OCI-LY1 (cell line): ENCODE results near the gene CAPRIN1.

Experiments
- H2AFZ ChIP-seq: fragments of 200-600 bp; sonication (generic), shearing (Covaris generic); 2 replicates; pipeline ENCODE4 v1.6.0; 2014; ENCODE audit warnings: antibody characterized with exemption, mild to moderate bottlenecking, low read length
- H3F3A ChIP-seq: fragments of 200-600 bp; sonication (generic), shearing (Covaris generic); 2 replicates; pipeline ENCODE4 v1.6.0; 2014; ENCODE audit warnings: mild to moderate bottlenecking, antibody characterized with exemption, low read length, moderate library complexity; ENCODE audit not compliant: insufficient read depth
- H3K27ac ChIP-seq: fragments of 200-600 bp; sonication (generic); 2 replicates; pipeline ENCODE4 v1.5.1; 2014; ENCODE audit warnings: low read length, mixed run types, mild to moderate bottlenecking, low read depth; ENCODE audit not compliant: poor library complexity, severe bottlenecking
- H3K27me3 ChIP-seq: fragments of 200-600 bp; sonication (generic); 2 replicates; pipeline ENCODE4 v1.6.0; 2014; ENCODE audit warnings: antibody characterized with exemption, mild to moderate bottlenecking, low read length, moderate library complexity; ENCODE audit not compliant: insufficient read depth
- H3K36me3 ChIP-seq: fragments of 200-600 bp; sonication (generic); 2 replicates; pipeline ENCODE4 v1.6.1; 2014; ENCODE audit warnings: mild to moderate bottlenecking, antibody characterized with exemption, low read length, moderate library complexity, mixed read lengths; ENCODE audit not compliant: insufficient read depth
- H3K4me1 ChIP-seq: fragments of 200-600 bp; sonication (generic); 2 replicates; pipeline ENCODE4 v1.5.1; 2014; ENCODE audit warnings: mild to moderate bottlenecking, low read length, moderate library complexity; ENCODE audit not compliant: insufficient read depth, severe bottlenecking
- H3K4me2 ChIP-seq: fragments of 200-600 bp; sonication (generic), shearing (Covaris generic); 2 replicates; pipeline ENCODE4 v1.6.1; 2014; ENCODE audit warnings: low read length
- H3K4me3 ChIP-seq: fragments of 200-600 bp; sonication (generic); 2 replicates; pipeline ENCODE4 v1.5.1; 2014; ENCODE audit warnings: low read length, low read depth, mild to moderate bottlenecking, mixed read lengths; ENCODE audit not compliant: poor library complexity, severe bottlenecking
- H3K79me2 ChIP-seq: fragments of 200-600 bp; shearing (Covaris generic); 2 replicates; pipeline ENCODE4 v1.6.1; 2016; ENCODE audit warnings: mixed run types, low read length, mixed read lengths; ENCODE audit not compliant: insufficient read depth
- H3K9ac ChIP-seq: fragments of 200-600 bp; sonication (generic), shearing (Covaris generic); 2 replicates; pipeline ENCODE4 v1.6.1; 2014; ENCODE audit warnings: mild to moderate bottlenecking, low read length, mixed read lengths
- H3K9me2 ChIP-seq: fragments of 200-600 bp; sonication (generic), shearing (Covaris generic); 2 replicates; pipeline ENCODE4 v1.6.1; 2014; ENCODE audit warnings: low read depth, mild to moderate bottlenecking, low read length, mixed read lengths
- H3K9me3 ChIP-seq: fragments of 200-600 bp; shearing (Covaris generic); 2 replicates; pipeline ENCODE4 v1.6.1; 2014; ENCODE audit warnings: low read length, mixed read lengths
- H4K20me1 ChIP-seq: fragments of 200-600 bp; sonication (generic), shearing (Covaris generic); 2 replicates; pipeline ENCODE4 v1.6.0; 2016; ENCODE audit warnings: mild to moderate bottlenecking, low read length; ENCODE audit not compliant: insufficient read depth
- CTCF ChIP-seq: fragments of 200-600 bp; sonication (generic), shearing (Covaris generic); IDR thresholded peaks from 2 replicates; pipeline ENCODE4 v1.5.1; 2017; ENCODE audit warnings: mild to moderate bottlenecking, antibody characterized with exemption, low read length, moderate library complexity, mixed read lengths
- EZH2 ChIP-seq: fragments of 200-600 bp; sonication (generic), shearing (Covaris generic); IDR thresholded peaks from 2 replicates; pipeline ENCODE4 v1.8.0; 2017; ENCODE audit warnings: borderline replicate concordance, mixed run types, mild to moderate bottlenecking, antibody characterized with exemption, low read length, moderate library complexity, mixed read lengths

The CAPRIN1 gene

GRCh38 chr11:34105079-34105956, 53.8 kb downstream of the CAPRIN1 start, which contains the start of gene NAT10:
Gene NAT10, plus strand, starts transcription at chr11:34105629. Its CDS starts 2,597 bp downstream, at chr11:34108226.
- Histone ChIP-seq H3K9me3 (no peaks in the 10 kb centered on the region), H3K9ac (peak within 1 kb of the TSS; percentile 89), H4K20me1 (no peaks in the 10 kb centered on the region), H3K4me3 (peak within 1 kb of the TSS; percentile 74), H3K36me3 (peaks cover 50% of the 10 kb centered on the region), H3K27ac (peak within 1 kb of the TSS; percentile 83), H3K27me3 (no peaks in the 10 kb centered on the region), H2AFZ (no peak within 1 kb of the TSS), H3K4me1 (peaks cover 33% of the 10 kb centered on the region), H3K4me2 (peak within 1 kb of the TSS; percentile 91), H3K79me2 (peaks cover 27% of the 10 kb centered on the region), H3F3A (peaks cover 12% of the 10 kb centered on the region; the same call in 1 of the 2 replicates), H3K9me2 (no peaks in the 10 kb centered on the region)
- TF ChIP-seq CTCF (no peak; the same call in 1 of the 2 replicates), EZH2 (no peak)

GRCh38 chr11:34105957-34106504, 54.5 kb downstream of the CAPRIN1 start:
- H3K9me2 ChIP-seq = no peaks in the 10 kb centered on the region
- no peaks in the 10 kb centered on the region for H3K27me3 ChIP-seq
- H3K4me3 ChIP-seq = peak overlapping the region; percentile 74
- TF ChIP-seq EZH2 = no peak
- TF ChIP-seq CTCF = no peak
- no peak overlapping the region for H2AFZ ChIP-seq
- H3K9me3 ChIP-seq = no peaks in the 10 kb centered on the region
- H3K9ac ChIP-seq = peak overlapping the region; percentile 89
- peak overlapping the region; percentile 45 for H3K27ac ChIP-seq
- peak overlapping the region; percentile 91 for H3K4me2 ChIP-seq
- H3K36me3 ChIP-seq = peaks cover 51% of the 10 kb centered on the region
- H3F3A ChIP-seq = peaks cover 11% of the 10 kb centered on the region; the same call in 1 of the 2 replicates
- H3K4me1 ChIP-seq = peaks cover 33% of the 10 kb centered on the region
- H4K20me1 ChIP-seq = no peaks in the 10 kb centered on the region
- H3K79me2 ChIP-seq = peaks cover 27% of the 10 kb centered on the region

- peaks cover 12% of the 10 kb centered on the region for H3K4me1 ChIP-seq
- no peak overlapping the region for H3K4me2 ChIP-seq
- no peak for TF ChIP-seq EZH2
- TF ChIP-seq CTCF = no peak
- no peaks in the 10 kb centered on the region for H3K27me3 ChIP-seq
- no peak overlapping the region for H3K4me3 ChIP-seq
- peaks cover 95% of the 10 kb centered on the region for H3K36me3 ChIP-seq
- H3K9ac ChIP-seq = no peak overlapping the region
- H3K9me3 ChIP-seq = no peaks in the 10 kb centered on the region
- H4K20me1 ChIP-seq = no peaks in the 10 kb centered on the region
- H3K9me2 ChIP-seq = no peaks in the 10 kb centered on the region
- H2AFZ ChIP-seq = no peak overlapping the region
- no peak overlapping the region for H3K27ac ChIP-seq
- no peaks in the 10 kb centered on the region for H3F3A ChIP-seq
- peaks cover 14% of the 10 kb centered on the region for H3K79me2 ChIP-seq
Observed at GRCh38 chr11:34111722-34112270, 60.3 kb downstream of the CAPRIN1 start.
